ENCODE results near the gene OTUD5. TPM values are rescaled to one million over a fixed set of nuclear protein-coding genes. Genes with fewer than 3 reads are reported as not detected.

Gene OTUD5
- total and polyA plus RNA-seq, 2 experiments from 2014 or later: 47.8 to 56.6 TPM

DNA sequence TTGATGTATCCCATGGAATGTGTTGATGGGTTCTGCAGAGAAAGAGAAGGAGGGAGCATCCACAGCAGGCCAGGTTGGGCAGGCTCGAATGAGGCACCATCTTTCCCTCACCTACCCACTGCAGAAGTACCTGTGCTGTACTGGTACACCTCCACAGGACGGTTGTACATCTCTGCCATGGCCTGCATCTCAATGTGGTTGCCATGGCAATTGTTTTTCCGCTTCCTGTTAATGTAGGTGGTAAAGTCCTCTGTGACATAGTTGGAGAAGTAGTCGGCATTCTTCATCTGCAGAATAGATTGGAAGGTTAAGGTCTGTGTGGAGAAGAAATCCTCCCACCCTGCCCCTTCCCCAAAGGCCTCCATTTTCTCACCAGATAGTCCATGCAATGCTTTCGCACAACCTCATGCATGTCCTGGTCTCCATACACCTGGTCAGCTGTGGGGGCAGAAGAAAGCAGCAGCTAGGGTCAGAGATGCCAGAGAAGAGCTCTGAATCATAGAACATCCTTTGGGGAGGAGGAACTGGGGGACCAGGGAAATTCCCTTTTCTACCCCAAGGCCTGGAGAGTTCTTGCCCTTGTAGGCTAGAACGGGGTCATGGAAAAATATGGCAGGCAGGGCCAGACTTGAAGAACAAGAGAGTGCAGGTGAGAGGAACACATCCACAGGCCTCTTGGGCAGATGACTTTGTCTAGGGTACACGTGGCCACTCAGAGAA is 22.7 kb downstream of the OTUD5 start:
- TF ChIP-seq, protein P1, sequence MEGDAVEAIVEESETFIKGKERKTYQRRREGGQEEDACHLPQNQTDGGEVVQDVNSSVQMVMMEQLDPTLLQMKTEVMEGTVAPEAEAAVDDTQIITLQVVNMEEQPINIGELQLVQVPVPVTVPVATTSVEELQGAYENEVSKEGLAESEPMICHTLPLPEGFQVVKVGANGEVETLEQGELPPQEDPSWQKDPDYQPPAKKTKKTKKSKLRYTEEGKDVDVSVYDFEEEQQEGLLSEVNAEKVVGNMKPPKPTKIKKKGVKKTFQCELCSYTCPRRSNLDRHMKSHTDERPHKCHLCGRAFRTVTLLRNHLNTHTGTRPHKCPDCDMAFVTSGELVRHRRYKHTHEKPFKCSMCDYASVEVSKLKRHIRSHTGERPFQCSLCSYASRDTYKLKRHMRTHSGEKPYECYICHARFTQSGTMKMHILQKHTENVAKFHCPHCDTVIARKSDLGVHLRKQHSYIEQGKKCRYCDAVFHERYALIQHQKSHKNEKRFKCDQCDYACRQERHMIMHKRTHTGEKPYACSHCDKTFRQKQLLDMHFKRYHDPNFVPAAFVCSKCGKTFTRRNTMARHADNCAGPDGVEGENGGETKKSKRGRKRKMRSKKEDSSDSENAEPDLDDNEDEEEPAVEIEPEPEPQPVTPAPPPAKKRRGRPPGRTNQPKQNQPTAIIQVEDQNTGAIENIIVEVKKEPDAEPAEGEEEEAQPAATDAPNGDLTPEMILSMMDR (IDR thresholded peaks at IDR 0.05; ENCODE audit: low read depth, low read length): no peak
- Histone ChIP-seq H3K9me3 (ENCODE audit: low read depth) (no peaks in the 10 kb centered on the region), H3K4me1 (ENCODE audit: low read depth) (no peaks in the 10 kb centered on the region), H3K4me3 (no peak overlapping the region), H3K27ac (no peak overlapping the region), H3K27me3 (no peaks in the 10 kb centered on the region), H3K36me3 (peaks cover 7% of the 10 kb centered on the region)
- DNase-seq (ENCODE audit: low read depth in 1 of 2, low spot score in 1 of 2): no peak

- H3K4me1 ChIP-seq (ENCODE audit: low read depth): no peaks in the 10 kb centered on the region
- no peak overlapping the region for H3K27ac ChIP-seq
- TF ChIP-seq, protein P1 (IDR thresholded peaks at IDR 0.05; ENCODE audit: low read depth, low read length): no peak
- H3K36me3 ChIP-seq: peaks cover 7% of the 10 kb centered on the region
- no peaks in the 10 kb centered on the region for H3K9me3 ChIP-seq (ENCODE audit: low read depth)
- no peak overlapping the region for H3K4me3 ChIP-seq
- H3K27me3 ChIP-seq: no peaks in the 10 kb centered on the region
- no peak for DNase-seq (ENCODE audit: low read depth in 1 of 2, low spot score in 1 of 2)
Observed at GRCh38 chrX:48933757-48934156, 23.6 kb downstream of the OTUD5 start.

- H3K4me3 ChIP-seq: no peak overlapping the region
- peaks cover 3% of the 10 kb centered on the region for H3K36me3 ChIP-seq
- H3K9me3 ChIP-seq (ENCODE audit: low read depth): no peaks in the 10 kb centered on the region
- H3K27ac ChIP-seq: no peak overlapping the region
- DNase-seq (ENCODE audit: low read depth in 1 of 2, low spot score in 1 of 2): no peak
- H3K27me3 ChIP-seq: no peaks in the 10 kb centered on the region
- TF ChIP-seq, protein P1 (IDR thresholded peaks at IDR 0.05; ENCODE audit: low read depth, low read length): no peak
- H3K4me1 ChIP-seq (ENCODE audit: low read depth): no peaks in the 10 kb centered on the region
Observed at GRCh38 chrX:48927736-48928382, 29.5 kb downstream of the OTUD5 start.

DNA sequence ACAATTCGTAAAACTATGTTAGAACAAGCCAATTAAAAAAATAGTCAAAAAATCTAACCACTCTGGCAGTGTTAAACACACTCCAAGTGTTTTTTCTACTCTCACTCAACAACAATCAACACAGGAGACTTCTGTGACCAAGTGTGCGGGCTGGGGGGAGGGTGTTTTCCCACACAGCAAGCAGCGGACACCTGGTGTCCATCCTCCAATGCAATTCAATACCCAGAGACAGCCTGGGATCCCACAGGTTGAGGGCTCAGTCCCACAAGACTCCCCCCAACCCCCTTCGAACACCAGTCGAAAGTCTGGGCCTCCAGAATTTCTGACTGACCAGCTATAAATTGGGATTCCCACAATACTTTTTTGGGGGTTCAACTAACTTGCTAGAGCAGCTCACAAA is 30.3 kb downstream of the OTUD5 start:
- Histone ChIP-seq H3K27ac (no peak overlapping the region), H3K9me3 (ENCODE audit: low read depth) (no peaks in the 10 kb centered on the region), H3K4me3 (no peak overlapping the region), H3K36me3 (peaks cover 3% of the 10 kb centered on the region), H3K4me1 (ENCODE audit: low read depth) (no peaks in the 10 kb centered on the region), H3K27me3 (no peaks in the 10 kb centered on the region)
- DNase-seq (ENCODE audit: low read depth in 1 of 2, low spot score in 1 of 2): no peak
- TF ChIP-seq, protein P1 (IDR thresholded peaks at IDR 0.05; ENCODE audit: low read depth, low read length): no peak

DNA sequence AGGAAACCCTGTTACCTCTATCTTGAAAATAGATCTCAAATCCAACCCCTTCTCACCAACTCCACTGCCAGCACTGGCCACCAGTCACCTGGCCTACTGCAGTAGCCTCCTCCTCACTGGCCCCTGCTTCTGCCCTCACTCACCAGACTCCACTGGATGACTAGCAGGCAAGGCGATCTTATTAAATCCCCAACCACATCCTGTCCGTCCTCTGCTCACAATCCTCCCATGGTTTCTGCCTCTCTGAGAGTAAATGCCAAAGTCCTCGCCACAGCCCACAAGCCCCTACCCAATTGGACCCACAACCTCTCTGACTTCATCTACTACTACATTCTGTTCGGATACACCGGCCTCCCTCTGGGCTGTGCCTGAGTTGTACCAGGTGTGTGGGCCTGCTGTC is 33.1 kb downstream of the OTUD5 start:
- peaks cover 4% of the 10 kb centered on the region for H3K4me1 ChIP-seq (ENCODE audit: low read depth)
- DNase-seq (ENCODE audit: low read depth in 1 of 2, low spot score in 1 of 2): no peak
- peaks cover 3% of the 10 kb centered on the region for H3K36me3 ChIP-seq
- no peak overlapping the region for H3K27ac ChIP-seq
- TF ChIP-seq, protein P1 (IDR thresholded peaks at IDR 0.05; ENCODE audit: low read depth, low read length): no peak
- H3K27me3 ChIP-seq: no peaks in the 10 kb centered on the region
- H3K4me3 ChIP-seq: no peak overlapping the region
- H3K9me3 ChIP-seq (ENCODE audit: low read depth): no peaks in the 10 kb centered on the region
